GM18511 (cell line): ENCODE measurements around the gene PDGFB.

Experiments used
- ATAC-seq: cut with Tn5 transposase; IDR thresholded peaks from one replicate; pipeline ENCODE4 v1.9.1; 2021; ENCODE audit warnings: mild to moderate bottlenecking, moderate library complexity; ENCODE audit not compliant: unreplicated experiment

PDGFB gene

GRCh38 chr22:39240831-39241793 is 3.7 kb downstream of the PDGFB start:
- no peak for ATAC-seq

- ATAC-seq = no peak
Observed at GRCh38 chr22:39239561-39240423, 5.0 kb downstream of the PDGFB start.

GRCh38 chr22:39238966-39239505 is 5.7 kb downstream of the PDGFB start:
- ATAC-seq = no peak

- no peak for ATAC-seq
Observed at GRCh38 chr22:39238561-39238960, 6.2 kb downstream of the PDGFB start.

- no peak for ATAC-seq
Observed at GRCh38 chr22:39238101-39238466, 6.7 kb downstream of the PDGFB start.

- no peak for ATAC-seq
Observed at GRCh38 chr22:39237318-39238100, 7.3 kb downstream of the PDGFB start.

- peak; percentile 66 for ATAC-seq
Observed at GRCh38 chr22:39236321-39237317, 8.2 kb downstream of the PDGFB start.

- no peak for ATAC-seq
Observed at GRCh38 chr22:39234867-39235687, 9.7 kb downstream of the PDGFB start.

- no peak for ATAC-seq
Observed at GRCh38 chr22:39234472-39234787, 10.4 kb downstream of the PDGFB start.

- ATAC-seq = no peak
Observed at GRCh38 chr22:39233710-39234471, 10.9 kb downstream of the PDGFB start.

- ATAC-seq = no peak
Observed at GRCh38 chr22:39232806-39233709, 11.7 kb downstream of the PDGFB start.

GRCh38 chr22:39232246-39232645 is 12.5 kb downstream of the PDGFB start:
- ATAC-seq = no peak

- ATAC-seq = no peak
Observed at GRCh38 chr22:39231197-39231950, 13.4 kb downstream of the PDGFB start.

- ATAC-seq = no peak
Observed at GRCh38 chr22:39230261-39231196, 14.3 kb downstream of the PDGFB start.

- no peak for ATAC-seq
Observed at GRCh38 chr22:39229688-39230260, 15.0 kb downstream of the PDGFB start.
